Mesothelial cell of epicardium (in vitro differentiated cells): ENCODE measurements around the gene PAQR4. TPM values are rescaled to one million over a fixed set of nuclear protein-coding genes. Genes with fewer than 3 reads are reported as not detected.

Experiments
- DNase-seq, 2 experiments: peaks; one replicate each; pipeline ENCODE4 v3.0.0; 2021; ENCODE audit warnings: low spot score in 2 of 2; ENCODE audit not compliant: unreplicated experiment in 2 of 2
- H3K27ac Mint-ChIP-seq: 2 replicates; pipeline ENCODE4 v1.8.0; 2021; ENCODE audit warnings: mixed read lengths
- H3K27me3 Mint-ChIP-seq: 2 replicates; pipeline ENCODE4 v1.8.0; 2021; ENCODE audit warnings: low read depth, mixed read lengths
- H3K36me3 Mint-ChIP-seq: 2 replicates; pipeline ENCODE4 v1.8.0; 2021; ENCODE audit warnings: mixed read lengths
- H3K4me1 Mint-ChIP-seq: 2 replicates; pipeline ENCODE4 v1.8.0; 2021; ENCODE audit warnings: mixed read lengths
- H3K4me3 Mint-ChIP-seq: 2 replicates; pipeline ENCODE4 v1.8.0; 2021; ENCODE audit warnings: mild to moderate bottlenecking, moderate library complexity, mixed read lengths
- H3K9me3 Mint-ChIP-seq: 2 replicates; pipeline ENCODE4 v1.8.0; 2021; ENCODE audit warnings: mixed read lengths
- CTCF ChIP-seq: fragments of 200-600 bp; sonication (generic); IDR thresholded peaks from one replicate; pipeline ENCODE4 v1.5.0; 2021; ENCODE audit warnings: antibody characterized with exemption; ENCODE audit not compliant: unreplicated experiment
- total RNA-seq: library from RNA; stranded (reverse); gene quantifications from 3 replicates; pipeline ENCODE4 v1.2.1, GENCODE V29; 2021

PAQR4 gene
- total RNA-seq, 1 donor from 2014 or later = 10.1 TPM

GRCh38 chr16:3013491-3013951, 44.4 kb downstream of the PAQR4 start:
- DNase-seq = no peak
- H3K36me3 Mint-ChIP-seq = peaks cover 4% of the 10 kb centered on the region
- no peak for TF ChIP-seq CTCF
- H3K9me3 Mint-ChIP-seq = no peaks in the 10 kb centered on the region
- H3K4me1 Mint-ChIP-seq = peaks cover 70% of the 10 kb centered on the region
- peak overlapping the region; percentile 60 for H3K4me3 Mint-ChIP-seq
- H3K27ac Mint-ChIP-seq = peak overlapping the region; percentile 97
- peaks cover 56% of the 10 kb centered on the region for H3K27me3 Mint-ChIP-seq

- H3K27me3 Mint-ChIP-seq = peaks cover 54% of the 10 kb centered on the region
- H3K9me3 Mint-ChIP-seq = no peaks in the 10 kb centered on the region
- no peak for DNase-seq
- TF ChIP-seq CTCF = no peak
- H3K4me1 Mint-ChIP-seq = peaks cover 66% of the 10 kb centered on the region
- H3K27ac Mint-ChIP-seq = peak overlapping the region; percentile 76
- H3K36me3 Mint-ChIP-seq = peaks cover 4% of the 10 kb centered on the region
- peak overlapping the region; percentile 42 for H3K4me3 Mint-ChIP-seq
Observed at GRCh38 chr16:3013998-3014690, 45.0 kb downstream of the PAQR4 start.

GRCh38 chr16:3014971-3015370, 45.8 kb downstream of the PAQR4 start:
- Mint-ChIP-seq H3K9me3 (no peaks in the 10 kb centered on the region), H3K4me3 (peak overlapping the region; percentile 37), H3K4me1 (peaks cover 62% of the 10 kb centered on the region), H3K36me3 (peaks cover 4% of the 10 kb centered on the region), H3K27me3 (peaks cover 52% of the 10 kb centered on the region), H3K27ac (peak overlapping the region; percentile 80)
- no peak for TF ChIP-seq CTCF
- DNase-seq = no peak

GRCh38 chr16:3015865-3016521, 46.8 kb downstream of the PAQR4 start:
- Mint-ChIP-seq H3K27ac (peak overlapping the region; percentile 93), H3K4me3 (peak overlapping the region; percentile 89), H3K9me3 (no peaks in the 10 kb centered on the region), H3K27me3 (peaks cover 53% of the 10 kb centered on the region), H3K36me3 (peaks cover 4% of the 10 kb centered on the region), H3K4me1 (peaks cover 59% of the 10 kb centered on the region)
- no peak for DNase-seq
- TF ChIP-seq CTCF = no peak

GRCh38 chr16:3017344-3017743, 48.2 kb downstream of the PAQR4 start:
- H3K4me3 Mint-ChIP-seq = peak overlapping the region; percentile 89
- no peak for DNase-seq
- no peak for TF ChIP-seq CTCF
- H3K9me3 Mint-ChIP-seq = no peaks in the 10 kb centered on the region
- peak overlapping the region; percentile 90 for H3K27ac Mint-ChIP-seq
- H3K27me3 Mint-ChIP-seq = peaks cover 46% of the 10 kb centered on the region
- H3K36me3 Mint-ChIP-seq = peaks cover 4% of the 10 kb centered on the region
- peaks cover 64% of the 10 kb centered on the region for H3K4me1 Mint-ChIP-seq
